H9 (cell line): ENCODE results near the gene STRIP1. TPM values are rescaled to one million over a fixed set of nuclear protein-coding genes. Genes with fewer than 3 reads are reported as not detected.

Experiments used
- DNase-seq: peaks from one replicate; pipeline ENCODE4 v3.0.0-alpha.2; 2017
- H2AFZ ChIP-seq: one replicate; pipeline ENCODE4 v1.6.1; 2013; ENCODE audit warnings: mild to moderate bottlenecking, low read length, control low read depth, moderate library complexity
- H2AK5ac ChIP-seq: 2 replicates; pipeline ENCODE4 v1.6.1; 2013; ENCODE audit warnings: low read length, control low read depth, mixed read lengths; ENCODE audit not compliant: insufficient read length
- H2BK120ac ChIP-seq: one replicate; pipeline ENCODE4 v1.6.1; 2013; ENCODE audit warnings: low read depth, mild to moderate bottlenecking, low read length, control low read depth, inconsistent platforms; ENCODE audit not compliant: poor library complexity, severe bottlenecking
- H2BK12ac ChIP-seq: 2 replicates; pipeline ENCODE4 v1.6.1; 2013; ENCODE audit warnings: low read length, control low read depth, mixed read lengths, low read depth; ENCODE audit not compliant: insufficient read length
- H2BK15ac ChIP-seq: 2 replicates; pipeline ENCODE4 v1.6.1; 2013; ENCODE audit warnings: low read depth, low read length, control low read depth
- H2BK20ac ChIP-seq: one replicate; pipeline ENCODE4 v1.6.1; 2013; ENCODE audit warnings: low read depth, mild to moderate bottlenecking, low read length, control low read depth, inconsistent platforms; ENCODE audit not compliant: poor library complexity, severe bottlenecking
- H2BK5ac ChIP-seq: 2 replicates; pipeline ENCODE4 v1.6.1; 2013; ENCODE audit warnings: low read length, control low read depth, mixed read lengths; ENCODE audit not compliant: insufficient read length
- H3K14ac ChIP-seq: 2 replicates; pipeline ENCODE4 v1.6.1; 2013; ENCODE audit warnings: low read length, control low read depth; ENCODE audit not compliant: insufficient read depth
- H3K18ac ChIP-seq: 2 replicates; pipeline ENCODE4 v1.6.1; 2013; ENCODE audit warnings: low read depth, mild to moderate bottlenecking, mixed read lengths, low read length, control low read depth; ENCODE audit not compliant: insufficient read length
- H3K23ac ChIP-seq: 2 replicates; pipeline ENCODE4 v1.6.1; 2013; ENCODE audit warnings: low read length, control low read depth, mixed read lengths, low read depth; ENCODE audit not compliant: insufficient read length
- H3K23me2 ChIP-seq: 2 replicates; pipeline ENCODE4 v1.6.1; 2013; ENCODE audit warnings: low read depth, mild to moderate bottlenecking, mixed read lengths, low read length, control low read depth; ENCODE audit not compliant: insufficient read length, poor library complexity, severe bottlenecking
- H3K27ac ChIP-seq: 2 replicates; pipeline ENCODE4 v1.5.1; 2013; ENCODE audit warnings: low read length, control low read depth, mixed read lengths, low read depth; ENCODE audit not compliant: insufficient read length
- H3K27me3 ChIP-seq: 2 replicates; pipeline ENCODE4 v1.6.1; 2013; ENCODE audit warnings: low read length, control low read depth, inconsistent platforms; ENCODE audit not compliant: insufficient read depth
- H3K4ac ChIP-seq: 2 replicates; pipeline ENCODE4 v1.6.1; 2013; ENCODE audit warnings: low read depth, mild to moderate bottlenecking, control low read depth, inconsistent platforms, low read length, moderate library complexity
- H3K4me1 ChIP-seq: 2 replicates; pipeline ENCODE4 v1.6.1; 2013; ENCODE audit warnings: low read length, control low read depth, inconsistent platforms; ENCODE audit not compliant: insufficient read depth
- H3K4me2 ChIP-seq: 2 replicates; pipeline ENCODE4 v1.6.1; 2013; ENCODE audit warnings: low read length, control low read depth, mixed read lengths; ENCODE audit not compliant: insufficient read length, insufficient read depth
- H3K56ac ChIP-seq: 2 replicates; pipeline ENCODE4 v1.6.1; 2013; ENCODE audit warnings: low read depth, mild to moderate bottlenecking, mixed read lengths, low read length, control low read depth; ENCODE audit not compliant: insufficient read length
- H3K79me1 ChIP-seq: 2 replicates; pipeline ENCODE4 v1.6.1; 2013; ENCODE audit warnings: low read depth, mild to moderate bottlenecking, moderate library complexity, low read length, control low read depth, inconsistent platforms; ENCODE audit not compliant: insufficient read depth, poor library complexity, severe bottlenecking
- H3K79me2 ChIP-seq: 2 replicates; pipeline ENCODE4 v1.6.1; 2013; ENCODE audit warnings: low read length, control low read depth, inconsistent platforms; ENCODE audit not compliant: insufficient read depth
- H3K9ac ChIP-seq: 2 replicates; pipeline ENCODE4 v1.6.1; 2013; ENCODE audit warnings: low read length, control low read depth, mixed read lengths; ENCODE audit not compliant: insufficient read length; ENCODE audit errors: extremely low read depth
- H3K9me3 ChIP-seq: one replicate; pipeline ENCODE4 v1.6.1; 2013; ENCODE audit warnings: low read depth, low read length, inconsistent platforms; ENCODE audit not compliant: control insufficient read depth
- H3T11ph ChIP-seq: one replicate; pipeline ENCODE4 v1.6.1; 2013; ENCODE audit warnings: mild to moderate bottlenecking, low read length, control low read depth, inconsistent platforms
- H4K20me1 ChIP-seq: one replicate; pipeline ENCODE4 v1.6.1; 2013; ENCODE audit not compliant: control insufficient read depth, insufficient read length, insufficient read depth
- H4K5ac ChIP-seq: 2 replicates; pipeline ENCODE4 v1.6.1; 2013; ENCODE audit warnings: low read depth, mild to moderate bottlenecking, mixed read lengths, low read length, control low read depth; ENCODE audit not compliant: insufficient read length
- H4K8ac ChIP-seq: replicated peaks from 2 replicates; pipeline ENCODE4 v1.6.1; 2013; ENCODE audit warnings: low read length, control low read depth, mixed read lengths, low read depth; ENCODE audit not compliant: insufficient read length
- H4K91ac ChIP-seq: 2 replicates; pipeline ENCODE4 v1.6.1; 2013; ENCODE audit warnings: low read depth, mild to moderate bottlenecking, moderate library complexity, mixed read lengths, low read length, control low read depth; ENCODE audit not compliant: insufficient read length
- H3K27ac Mint-ChIP-seq, 3 experiments: 2 replicates in 2 of 3; 3 replicates in 1 of 3; pipeline ENCODE4 v1.8.0; 2020 to 2021; ENCODE audit warnings: mixed read lengths in 3 of 3, mild to moderate bottlenecking in 1 of 3, moderate library complexity in 1 of 3
- H3K27me3 Mint-ChIP-seq: 2 replicates; pipeline ENCODE4 v1.8.0; 2021; ENCODE audit warnings: low read depth, mild to moderate bottlenecking, moderate library complexity, mixed read lengths
- H3K36me3 Mint-ChIP-seq, 3 experiments: 2 replicates in 2 of 3; 3 replicates in 1 of 3; pipeline ENCODE4 v1.8.0; 2020 to 2021; ENCODE audit warnings: low read depth in 3 of 3, mixed read lengths in 3 of 3; ENCODE audit not compliant: insufficient read depth in 1 of 3
- H3K4me1 Mint-ChIP-seq, 2 experiments: 2 replicates each; pipeline ENCODE4 v1.8.0; 2020; ENCODE audit warnings: mixed read lengths in 2 of 2
- H3K4me3 Mint-ChIP-seq, 2 experiments: 2 replicates in 1 of 2; 3 replicates in 1 of 2; pipeline ENCODE4 v1.8.0; 2020 to 2021; ENCODE audit warnings: mild to moderate bottlenecking in 2 of 2, mixed read lengths in 2 of 2, moderate library complexity in 1 of 2
- H3K9me3 Mint-ChIP-seq, 2 experiments: 2 replicates in 1 of 2; 3 replicates in 1 of 2; pipeline ENCODE4 v1.8.0; 2020; ENCODE audit warnings: mild to moderate bottlenecking in 2 of 2, mixed read lengths in 2 of 2, moderate library complexity in 1 of 2
- CTCF ChIP-seq: fragments of 200-600 bp; sonication (generic); conservative IDR thresholded peaks from 3 replicates; pipeline ENCODE4 v1.8.0; 2021; ENCODE audit warnings: antibody characterized with exemption, mild to moderate bottlenecking
- WGBS: extraction: QIAGEN DNeasy Blood & Tissue Kit; methylation state at CpG from one replicate; pipeline ENCODE4 v1.1.7; 2013; ENCODE audit warnings: missing lambda C conversion rate, low lambda C conversion rate, mixed read lengths; ENCODE audit not compliant: insufficient read length; ENCODE audit errors: extremely low coverage; 5-methylcytosine and 5-hydroxymethylcytosine counted together
- total RNA-seq: library from RNA; stranded (reverse); gene quantifications from 2 replicates; pipeline ENCODE4 v1.2.1, GENCODE V29; 2021

The STRIP1 gene
- total RNA-seq, 1 experiment from 2014 or later = 43.6 TPM

GRCh38 chr1:110062612-110063011 lies 28.2 kb downstream of the STRIP1 start:
- TF ChIP-seq CTCF = no peak
- Histone ChIP-seq H3K23ac (no peak overlapping the region), H3K14ac (no peak overlapping the region), H3K4ac (no peak overlapping the region), H3T11ph (no peak overlapping the region), H3K4me2 (no peak overlapping the region), H2BK15ac (no peak overlapping the region), H3K79me1 (no peaks in the 10 kb centered on the region), H2BK12ac (no peak overlapping the region), H4K20me1 (peaks cover 4% of the 10 kb centered on the region), H2AK5ac (no peak overlapping the region), H3K79me2 (no peaks in the 10 kb centered on the region), H4K5ac (no peak overlapping the region), H2BK120ac (no peak overlapping the region), H2AFZ (no peak overlapping the region), H4K8ac (no peak overlapping the region), H3K27me3 (peaks cover 20% of the 10 kb centered on the region), H2BK5ac (no peak overlapping the region), H2BK20ac (no peak overlapping the region), H3K56ac (no peak overlapping the region), H3K18ac (no peak overlapping the region), H4K91ac (no peak overlapping the region), H3K23me2 (no peaks in the 10 kb centered on the region), H3K9me3 (no peaks in the 10 kb centered on the region), H3K27ac (no peak overlapping the region), H3K4me1 (no peaks in the 10 kb centered on the region), H3K9ac (no peak overlapping the region)
- Mint-ChIP-seq H3K36me3 (peaks cover 14 to 26% (median 24%) of the 10 kb centered on the region in 3 experiments), H3K4me3 (no peak overlapping the region), H3K9me3 (no peaks in the 10 kb centered on the region; a peak in 1 of 5 replicates), H3K27me3 (peaks cover 40% of the 10 kb centered on the region), H3K27ac (no peak overlapping the region), H3K4me1 (peaks cover 0 to 3% of the 10 kb centered on the region in 2 experiments; a peak in 1 of 4 replicates)
- no peak for DNase-seq
- WGBS = no CpG with 5 or more reads among the region's 2 CpGs
